H9 (cell line): Measurements from ENCODE around the gene DIS3L. TPM values are rescaled to one million over a fixed set of nuclear protein-coding genes. Genes with fewer than 3 reads are reported as not detected.

Source experiments
- DNase-seq: peaks from one replicate; pipeline ENCODE4 v3.0.0-alpha.2; 2017
- H2AFZ ChIP-seq: one replicate; pipeline ENCODE4 v1.6.1; 2013; ENCODE audit warnings: mild to moderate bottlenecking, low read length, control low read depth, moderate library complexity
- H2AK5ac ChIP-seq: 2 replicates; pipeline ENCODE4 v1.6.1; 2013; ENCODE audit warnings: low read length, control low read depth, mixed read lengths; ENCODE audit not compliant: insufficient read length
- H2BK120ac ChIP-seq: one replicate; pipeline ENCODE4 v1.6.1; 2013; ENCODE audit warnings: low read depth, mild to moderate bottlenecking, low read length, control low read depth, inconsistent platforms; ENCODE audit not compliant: poor library complexity, severe bottlenecking
- H2BK12ac ChIP-seq: 2 replicates; pipeline ENCODE4 v1.6.1; 2013; ENCODE audit warnings: low read length, control low read depth, mixed read lengths, low read depth; ENCODE audit not compliant: insufficient read length
- H2BK15ac ChIP-seq: 2 replicates; pipeline ENCODE4 v1.6.1; 2013; ENCODE audit warnings: low read depth, low read length, control low read depth
- H2BK20ac ChIP-seq: one replicate; pipeline ENCODE4 v1.6.1; 2013; ENCODE audit warnings: low read depth, mild to moderate bottlenecking, low read length, control low read depth, inconsistent platforms; ENCODE audit not compliant: poor library complexity, severe bottlenecking
- H2BK5ac ChIP-seq: 2 replicates; pipeline ENCODE4 v1.6.1; 2013; ENCODE audit warnings: low read length, control low read depth, mixed read lengths; ENCODE audit not compliant: insufficient read length
- H3K14ac ChIP-seq: 2 replicates; pipeline ENCODE4 v1.6.1; 2013; ENCODE audit warnings: low read length, control low read depth; ENCODE audit not compliant: insufficient read depth
- H3K18ac ChIP-seq: 2 replicates; pipeline ENCODE4 v1.6.1; 2013; ENCODE audit warnings: low read depth, mild to moderate bottlenecking, mixed read lengths, low read length, control low read depth; ENCODE audit not compliant: insufficient read length
- H3K23ac ChIP-seq: 2 replicates; pipeline ENCODE4 v1.6.1; 2013; ENCODE audit warnings: low read length, control low read depth, mixed read lengths, low read depth; ENCODE audit not compliant: insufficient read length
- H3K23me2 ChIP-seq: 2 replicates; pipeline ENCODE4 v1.6.1; 2013; ENCODE audit warnings: low read depth, mild to moderate bottlenecking, mixed read lengths, low read length, control low read depth; ENCODE audit not compliant: insufficient read length, poor library complexity, severe bottlenecking
- H3K27ac ChIP-seq: 2 replicates; pipeline ENCODE4 v1.5.1; 2013; ENCODE audit warnings: low read length, control low read depth, mixed read lengths, low read depth; ENCODE audit not compliant: insufficient read length
- H3K27me3 ChIP-seq: 2 replicates; pipeline ENCODE4 v1.6.1; 2013; ENCODE audit warnings: low read length, control low read depth, inconsistent platforms; ENCODE audit not compliant: insufficient read depth
- H3K4ac ChIP-seq: 2 replicates; pipeline ENCODE4 v1.6.1; 2013; ENCODE audit warnings: low read depth, mild to moderate bottlenecking, control low read depth, inconsistent platforms, low read length, moderate library complexity
- H3K4me1 ChIP-seq: 2 replicates; pipeline ENCODE4 v1.6.1; 2013; ENCODE audit warnings: low read length, control low read depth, inconsistent platforms; ENCODE audit not compliant: insufficient read depth
- H3K4me2 ChIP-seq: 2 replicates; pipeline ENCODE4 v1.6.1; 2013; ENCODE audit warnings: low read length, control low read depth, mixed read lengths; ENCODE audit not compliant: insufficient read length, insufficient read depth
- H3K56ac ChIP-seq: 2 replicates; pipeline ENCODE4 v1.6.1; 2013; ENCODE audit warnings: low read depth, mild to moderate bottlenecking, mixed read lengths, low read length, control low read depth; ENCODE audit not compliant: insufficient read length
- H3K79me1 ChIP-seq: 2 replicates; pipeline ENCODE4 v1.6.1; 2013; ENCODE audit warnings: low read depth, mild to moderate bottlenecking, moderate library complexity, low read length, control low read depth, inconsistent platforms; ENCODE audit not compliant: insufficient read depth, poor library complexity, severe bottlenecking
- H3K79me2 ChIP-seq: 2 replicates; pipeline ENCODE4 v1.6.1; 2013; ENCODE audit warnings: low read length, control low read depth, inconsistent platforms; ENCODE audit not compliant: insufficient read depth
- H3K9ac ChIP-seq: 2 replicates; pipeline ENCODE4 v1.6.1; 2013; ENCODE audit warnings: low read length, control low read depth, mixed read lengths; ENCODE audit not compliant: insufficient read length; ENCODE audit errors: extremely low read depth
- H3K9me3 ChIP-seq: one replicate; pipeline ENCODE4 v1.6.1; 2013; ENCODE audit warnings: low read depth, low read length, inconsistent platforms; ENCODE audit not compliant: control insufficient read depth
- H3T11ph ChIP-seq: one replicate; pipeline ENCODE4 v1.6.1; 2013; ENCODE audit warnings: mild to moderate bottlenecking, low read length, control low read depth, inconsistent platforms
- H4K20me1 ChIP-seq: one replicate; pipeline ENCODE4 v1.6.1; 2013; ENCODE audit not compliant: control insufficient read depth, insufficient read length, insufficient read depth
- H4K5ac ChIP-seq: 2 replicates; pipeline ENCODE4 v1.6.1; 2013; ENCODE audit warnings: low read depth, mild to moderate bottlenecking, mixed read lengths, low read length, control low read depth; ENCODE audit not compliant: insufficient read length
- H4K8ac ChIP-seq: replicated peaks from 2 replicates; pipeline ENCODE4 v1.6.1; 2013; ENCODE audit warnings: low read length, control low read depth, mixed read lengths, low read depth; ENCODE audit not compliant: insufficient read length
- H4K91ac ChIP-seq: 2 replicates; pipeline ENCODE4 v1.6.1; 2013; ENCODE audit warnings: low read depth, mild to moderate bottlenecking, moderate library complexity, mixed read lengths, low read length, control low read depth; ENCODE audit not compliant: insufficient read length
- H3K27ac Mint-ChIP-seq, 3 experiments: 2 replicates in 2 of 3; 3 replicates in 1 of 3; pipeline ENCODE4 v1.8.0; 2020 to 2021; ENCODE audit warnings: mixed read lengths in 3 of 3, mild to moderate bottlenecking in 1 of 3, moderate library complexity in 1 of 3
- H3K27me3 Mint-ChIP-seq: 2 replicates; pipeline ENCODE4 v1.8.0; 2021; ENCODE audit warnings: low read depth, mild to moderate bottlenecking, moderate library complexity, mixed read lengths
- H3K36me3 Mint-ChIP-seq, 3 experiments: 2 replicates in 2 of 3; 3 replicates in 1 of 3; pipeline ENCODE4 v1.8.0; 2020 to 2021; ENCODE audit warnings: low read depth in 3 of 3, mixed read lengths in 3 of 3; ENCODE audit not compliant: insufficient read depth in 1 of 3
- H3K4me1 Mint-ChIP-seq, 2 experiments: 2 replicates each; pipeline ENCODE4 v1.8.0; 2020; ENCODE audit warnings: mixed read lengths in 2 of 2
- H3K4me3 Mint-ChIP-seq, 2 experiments: 2 replicates in 1 of 2; 3 replicates in 1 of 2; pipeline ENCODE4 v1.8.0; 2020 to 2021; ENCODE audit warnings: mild to moderate bottlenecking in 2 of 2, mixed read lengths in 2 of 2, moderate library complexity in 1 of 2
- H3K9me3 Mint-ChIP-seq, 2 experiments: 2 replicates in 1 of 2; 3 replicates in 1 of 2; pipeline ENCODE4 v1.8.0; 2020; ENCODE audit warnings: mild to moderate bottlenecking in 2 of 2, mixed read lengths in 2 of 2, moderate library complexity in 1 of 2
- WGBS: extraction: QIAGEN DNeasy Blood & Tissue Kit; methylation state at CpG from one replicate; pipeline ENCODE4 v1.1.7; 2013; ENCODE audit warnings: missing lambda C conversion rate, low lambda C conversion rate, mixed read lengths; ENCODE audit not compliant: insufficient read length; ENCODE audit errors: extremely low coverage; 5-methylcytosine and 5-hydroxymethylcytosine counted together
- total RNA-seq: library from RNA; stranded (reverse); gene quantifications from 2 replicates; pipeline ENCODE4 v1.2.1, GENCODE V29; 2021
- TF ChIP-seq, protein P1 (sequence below): fragments of 200-600 bp; sonication (generic); conservative IDR thresholded peaks from 3 replicates; pipeline ENCODE4 v1.8.0; 2021; ENCODE audit warnings: antibody characterized with exemption, mild to moderate bottlenecking

The DIS3L gene
- total RNA-seq, 1 experiment from 2014 or later = 30.2 TPM

DNA sequence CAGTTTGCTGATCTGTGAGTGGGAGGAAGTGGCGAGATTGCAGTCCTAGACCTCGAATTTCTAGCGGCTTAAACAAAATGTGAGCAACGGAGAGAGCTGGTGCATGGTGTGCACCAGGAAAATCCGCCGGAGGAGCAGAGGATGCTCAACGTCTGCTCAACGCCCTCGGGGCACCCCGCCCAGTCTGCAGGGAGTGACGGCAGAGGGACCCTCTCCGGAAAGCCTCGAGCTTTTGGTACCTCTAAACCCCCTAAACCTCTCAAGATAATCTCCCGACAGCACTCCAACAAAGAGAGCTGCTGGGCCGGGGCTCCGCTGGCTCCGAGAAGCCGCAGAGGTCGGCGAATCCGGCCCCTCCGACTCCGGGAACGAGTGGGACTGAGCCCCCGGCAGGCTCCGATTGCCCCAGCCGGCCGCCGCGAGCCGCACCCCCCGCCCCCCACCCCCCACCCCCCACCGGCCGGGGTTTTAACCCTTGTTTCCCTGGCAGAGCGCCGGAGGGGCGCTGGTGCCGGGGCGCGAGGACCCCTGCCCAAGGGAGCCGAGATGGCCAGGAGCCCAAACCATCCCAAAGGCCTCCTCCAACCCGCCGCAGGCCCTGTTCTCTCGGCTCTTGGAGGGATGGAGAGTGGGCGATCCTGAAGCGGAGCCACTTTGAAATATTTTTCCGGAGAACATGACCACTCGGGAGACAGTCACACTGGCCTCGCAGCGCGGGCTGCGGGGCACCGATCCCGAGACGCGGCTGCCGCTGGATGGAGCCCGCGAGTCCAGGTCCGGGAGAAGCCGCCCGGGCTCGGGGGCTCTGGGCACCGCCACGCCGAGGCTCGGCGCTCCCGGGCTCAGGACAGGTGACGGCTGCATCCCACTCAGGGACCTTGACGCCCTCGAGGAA, 41.3 kb upstream of the DIS3L start:
- peak; percentile 58 for DNase-seq
- H3K36me3 Mint-ChIP-seq = no peaks in the 10 kb centered on the region
- peaks cover 0 to 4% of the 10 kb centered on the region in 2 experiments; a peak in 1 of 5 replicates for H3K9me3 Mint-ChIP-seq
- Histone ChIP-seq H3K79me2 (no peaks in the 10 kb centered on the region), H3K23ac (no peak overlapping the region), H3K14ac (no peak overlapping the region), H3K18ac (no peak overlapping the region), H3K4me1 (no peaks in the 10 kb centered on the region), H3K9me3 (no peaks in the 10 kb centered on the region), H3T11ph (no peak overlapping the region), H3K9ac (no peak overlapping the region), H3K27me3 (peaks cover 41% of the 10 kb centered on the region), H3K4ac (no peak overlapping the region), H2BK5ac (no peak overlapping the region), H2BK20ac (no peak overlapping the region), H4K91ac (no peak overlapping the region), H4K8ac (no peak overlapping the region), H2BK120ac (no peak overlapping the region), H3K23me2 (peaks cover 19% of the 10 kb centered on the region), H2BK12ac (no peak overlapping the region), H2AK5ac (no peak overlapping the region), H3K56ac (no peak overlapping the region), H3K27ac (no peak overlapping the region), H3K79me1 (no peaks in the 10 kb centered on the region), H4K5ac (no peak overlapping the region), H2BK15ac (no peak overlapping the region), H3K4me2 (peak overlapping the region; percentile 77), H4K20me1 (peaks cover 2% of the 10 kb centered on the region), H2AFZ (no peak overlapping the region)
- TF ChIP-seq, protein P1, sequence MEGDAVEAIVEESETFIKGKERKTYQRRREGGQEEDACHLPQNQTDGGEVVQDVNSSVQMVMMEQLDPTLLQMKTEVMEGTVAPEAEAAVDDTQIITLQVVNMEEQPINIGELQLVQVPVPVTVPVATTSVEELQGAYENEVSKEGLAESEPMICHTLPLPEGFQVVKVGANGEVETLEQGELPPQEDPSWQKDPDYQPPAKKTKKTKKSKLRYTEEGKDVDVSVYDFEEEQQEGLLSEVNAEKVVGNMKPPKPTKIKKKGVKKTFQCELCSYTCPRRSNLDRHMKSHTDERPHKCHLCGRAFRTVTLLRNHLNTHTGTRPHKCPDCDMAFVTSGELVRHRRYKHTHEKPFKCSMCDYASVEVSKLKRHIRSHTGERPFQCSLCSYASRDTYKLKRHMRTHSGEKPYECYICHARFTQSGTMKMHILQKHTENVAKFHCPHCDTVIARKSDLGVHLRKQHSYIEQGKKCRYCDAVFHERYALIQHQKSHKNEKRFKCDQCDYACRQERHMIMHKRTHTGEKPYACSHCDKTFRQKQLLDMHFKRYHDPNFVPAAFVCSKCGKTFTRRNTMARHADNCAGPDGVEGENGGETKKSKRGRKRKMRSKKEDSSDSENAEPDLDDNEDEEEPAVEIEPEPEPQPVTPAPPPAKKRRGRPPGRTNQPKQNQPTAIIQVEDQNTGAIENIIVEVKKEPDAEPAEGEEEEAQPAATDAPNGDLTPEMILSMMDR = peak; percentile 76
- H3K27me3 Mint-ChIP-seq = peaks cover 85% of the 10 kb centered on the region
- H3K4me1 Mint-ChIP-seq = peaks cover 37 to 48% of the 10 kb centered on the region in 2 experiments
- H3K4me3 Mint-ChIP-seq = peak overlapping the region; percentile 61 to 86
- H3K27ac Mint-ChIP-seq = no peak overlapping the region
- no CpG with 5 or more reads among the region's 72 CpGs for WGBS
